ENCODE results near the gene PLEKHH1.

DNA sequence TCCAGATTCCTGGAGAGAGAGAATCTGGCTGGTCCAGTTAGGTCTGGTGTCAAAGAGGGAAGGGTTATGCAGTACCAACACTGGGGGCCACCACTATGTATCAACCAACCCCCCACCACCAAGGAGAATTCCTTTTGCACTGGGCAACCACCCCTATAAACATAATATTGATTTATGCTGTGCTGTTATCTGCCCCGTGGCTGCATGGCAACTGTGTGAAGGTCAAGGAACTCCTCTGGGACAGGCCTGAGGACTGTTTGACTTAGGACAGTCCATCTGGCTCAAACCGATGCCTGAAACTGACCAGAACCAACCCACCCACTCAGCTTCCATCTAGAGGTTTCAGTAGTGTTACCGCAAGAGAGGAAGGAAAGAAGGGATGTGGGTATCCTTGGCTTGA, 20.5 kb downstream of the PLEKHH1 start:
- TF ChIP-seq, protein P1, sequence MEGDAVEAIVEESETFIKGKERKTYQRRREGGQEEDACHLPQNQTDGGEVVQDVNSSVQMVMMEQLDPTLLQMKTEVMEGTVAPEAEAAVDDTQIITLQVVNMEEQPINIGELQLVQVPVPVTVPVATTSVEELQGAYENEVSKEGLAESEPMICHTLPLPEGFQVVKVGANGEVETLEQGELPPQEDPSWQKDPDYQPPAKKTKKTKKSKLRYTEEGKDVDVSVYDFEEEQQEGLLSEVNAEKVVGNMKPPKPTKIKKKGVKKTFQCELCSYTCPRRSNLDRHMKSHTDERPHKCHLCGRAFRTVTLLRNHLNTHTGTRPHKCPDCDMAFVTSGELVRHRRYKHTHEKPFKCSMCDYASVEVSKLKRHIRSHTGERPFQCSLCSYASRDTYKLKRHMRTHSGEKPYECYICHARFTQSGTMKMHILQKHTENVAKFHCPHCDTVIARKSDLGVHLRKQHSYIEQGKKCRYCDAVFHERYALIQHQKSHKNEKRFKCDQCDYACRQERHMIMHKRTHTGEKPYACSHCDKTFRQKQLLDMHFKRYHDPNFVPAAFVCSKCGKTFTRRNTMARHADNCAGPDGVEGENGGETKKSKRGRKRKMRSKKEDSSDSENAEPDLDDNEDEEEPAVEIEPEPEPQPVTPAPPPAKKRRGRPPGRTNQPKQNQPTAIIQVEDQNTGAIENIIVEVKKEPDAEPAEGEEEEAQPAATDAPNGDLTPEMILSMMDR (IDR thresholded peaks at IDR 0.05), result no peak
- no peak for TF ChIP-seq POLR2A (IDR thresholded peaks at IDR 0.05)
